BLaER1 treated with 17β-estradiol and CSF1 and Interleukin-3, amounts not matched to agents 10 nM and 100 nM (cell line): Measurements from ENCODE around the gene C14orf93.

Experiments used
- H3K27ac ChIP-seq, 11 experiments: shearing (Covaris generic); formaldehyde crosslinking; 2 replicates each; pipeline ENCODE4 v1.8.1; 2022
- H3K27me3 ChIP-seq, 11 experiments: shearing (Covaris generic); formaldehyde crosslinking; 2 replicates each; pipeline ENCODE4 v1.8.1; 2022
- H3K36me3 ChIP-seq, 11 experiments: shearing (Covaris generic); formaldehyde crosslinking; 2 replicates each; pipeline ENCODE4 v1.8.1; 2022
- H3K4me1 ChIP-seq, 10 experiments: shearing (Covaris generic); formaldehyde crosslinking; 2 replicates each; pipeline ENCODE4 v1.8.1; 2022
- H3K4me2 ChIP-seq, 11 experiments: shearing (Covaris generic); formaldehyde crosslinking; 2 replicates each; pipeline ENCODE4 v1.8.1; 2022
- H3K4me3 ChIP-seq, 10 experiments: shearing (Covaris generic); formaldehyde crosslinking; 2 replicates each; pipeline ENCODE4 v1.8.1; 2022
- H3K9ac ChIP-seq, 11 experiments: shearing (Covaris generic); formaldehyde crosslinking; 2 replicates each; pipeline ENCODE4 v1.8.1; 2022
- H3K9me3 ChIP-seq, 11 experiments: shearing (Covaris generic); formaldehyde crosslinking; replicated peaks in 1 of 11; 2 replicates each; pipeline ENCODE4 v1.8.1; 2022
- H4K20me1 ChIP-seq, 11 experiments: shearing (Covaris generic); formaldehyde crosslinking; 2 replicates each; pipeline ENCODE4 v1.8.1; 2022
- Cebpa-rat ChIP-seq, 11 experiments: shearing (Covaris generic); IDR thresholded peaks; 2 replicates each; pipeline ENCODE4 v1.8.1; 2022

C14orf93 gene

GRCh38 chr14:22985894-22986507 lies 23.9 kb downstream of the C14orf93 start:
- H3K27ac ChIP-seq, result no peak overlapping the region

GRCh38 chr14:22984959-22985658 lies 24.8 kb downstream of the C14orf93 start:
- H3K9ac ChIP-seq, result peak overlapping the region in 1 of 11 experiments; percentile 10; a peak in 1 of 22 replicates

More at GRCh38 chr14:22985894-22986507, 23.9 kb downstream of the C14orf93 start:
- Histone ChIP-seq H3K36me3 (peaks cover 0 to 28% (median 14%) of the 10 kb centered on the region in 11 experiments; a peak in 11 of 22 replicates), H3K4me1 (peaks cover 0 to 43% (median 35%) of the 10 kb centered on the region in 10 experiments; a peak in 17 of 20 replicates), H3K9ac (no peak overlapping the region), H3K9me3 (no peaks in the 10 kb centered on the region), H3K27me3 (peaks cover 12 to 17% (median 13%) of the 10 kb centered on the region in 11 experiments), H3K4me3 (no peak overlapping the region), H3K4me2 (no peak overlapping the region), H4K20me1 (no peaks in the 10 kb centered on the region; a peak in 1 of 22 replicates)
- TF ChIP-seq Cebpa-rat (IDR thresholded peaks at IDR 0.05), result no peak

DNA sequence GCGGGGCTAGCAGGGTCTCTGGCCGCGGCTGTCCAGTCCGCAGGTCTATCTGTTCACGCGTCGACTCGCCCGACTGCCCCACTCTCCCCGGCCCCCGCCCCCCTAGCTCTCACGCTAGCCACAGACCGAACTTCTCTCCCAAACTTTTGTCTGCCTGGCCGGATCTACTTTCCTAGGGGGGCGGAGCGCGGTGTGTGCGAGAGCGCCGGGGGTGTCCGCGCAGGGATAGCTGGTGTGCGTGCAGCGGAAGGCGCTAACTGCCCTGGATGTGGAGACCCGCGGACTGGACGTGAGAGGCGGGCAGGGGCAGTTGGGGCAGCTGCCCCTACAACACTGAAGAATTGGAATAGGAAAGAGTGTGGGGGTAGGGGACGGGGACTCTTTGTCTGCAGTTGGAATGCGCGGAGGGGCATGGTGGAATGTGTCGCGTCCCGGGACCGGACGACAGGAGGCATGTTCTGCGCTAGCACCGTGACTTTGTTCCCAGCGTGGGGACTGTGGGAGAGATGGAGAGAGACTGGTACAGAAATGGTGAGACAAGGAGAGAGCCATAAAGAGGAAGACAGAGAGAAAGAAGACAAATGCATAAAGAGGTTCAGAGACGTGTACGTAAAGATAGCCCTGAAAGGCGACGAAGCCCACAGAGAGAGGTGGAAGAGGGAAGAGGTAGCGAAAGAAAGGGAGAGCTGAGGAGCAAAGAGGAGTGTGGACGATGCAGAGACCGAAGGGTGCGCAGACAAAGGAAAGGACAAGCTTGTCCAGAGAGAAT lies 27.3 kb downstream of the C14orf93 start, which contains the start of gene AJUBA:
TSS of gene AJUBA (minus strand) at position 75 of the 769 bp plus-strand sequence. CDS start 285 bp downstream, outside the sequence.
- Histone ChIP-seq H3K36me3 (peaks cover 0 to 14% (median 5%) of the 10 kb centered on the region in 11 experiments; a peak in 9 of 22 replicates), H3K9me3 (no peaks in the 10 kb centered on the region), H3K4me3 (peak within 1 kb of the TSS; percentile 66 to 84 (median 76)), H3K4me2 (peak within 1 kb of the TSS; percentile 88 to 100 (median 96)), H3K27me3 (peaks cover 20 to 40% (median 30%) of the 10 kb centered on the region in 11 experiments), H4K20me1 (peaks cover 0 to 20% (median 0%) of the 10 kb centered on the region in 11 experiments; a peak in 5 of 22 replicates), H3K27ac (peak within 1 kb of the TSS in 9 of 11 experiments; percentile 49 to 82 (median 75); a peak in 18 of 22 replicates), H3K9ac (peak within 1 kb of the TSS; percentile 66 to 85 (median 80)), H3K4me1 (peaks cover 0 to 62% (median 55%) of the 10 kb centered on the region in 10 experiments; a peak in 17 of 20 replicates)
- no peak for TF ChIP-seq Cebpa-rat (IDR thresholded peaks at IDR 0.05)

More at GRCh38 chr14:22984959-22985658, 24.8 kb downstream of the C14orf93 start:
- Histone ChIP-seq H3K4me2 (no peak overlapping the region), H3K4me3 (no peak overlapping the region), H4K20me1 (no peaks in the 10 kb centered on the region; a peak in 1 of 22 replicates), H3K36me3 (peaks cover 0 to 28% (median 14%) of the 10 kb centered on the region in 11 experiments; a peak in 11 of 22 replicates), H3K4me1 (peaks cover 0 to 40% (median 34%) of the 10 kb centered on the region in 10 experiments; a peak in 17 of 20 replicates), H3K27me3 (peaks cover 18 to 23% (median 21%) of the 10 kb centered on the region in 11 experiments), H3K9me3 (no peaks in the 10 kb centered on the region), H3K27ac (no peak overlapping the region)
- no peak for TF ChIP-seq Cebpa-rat (IDR thresholded peaks at IDR 0.05)

DNA sequence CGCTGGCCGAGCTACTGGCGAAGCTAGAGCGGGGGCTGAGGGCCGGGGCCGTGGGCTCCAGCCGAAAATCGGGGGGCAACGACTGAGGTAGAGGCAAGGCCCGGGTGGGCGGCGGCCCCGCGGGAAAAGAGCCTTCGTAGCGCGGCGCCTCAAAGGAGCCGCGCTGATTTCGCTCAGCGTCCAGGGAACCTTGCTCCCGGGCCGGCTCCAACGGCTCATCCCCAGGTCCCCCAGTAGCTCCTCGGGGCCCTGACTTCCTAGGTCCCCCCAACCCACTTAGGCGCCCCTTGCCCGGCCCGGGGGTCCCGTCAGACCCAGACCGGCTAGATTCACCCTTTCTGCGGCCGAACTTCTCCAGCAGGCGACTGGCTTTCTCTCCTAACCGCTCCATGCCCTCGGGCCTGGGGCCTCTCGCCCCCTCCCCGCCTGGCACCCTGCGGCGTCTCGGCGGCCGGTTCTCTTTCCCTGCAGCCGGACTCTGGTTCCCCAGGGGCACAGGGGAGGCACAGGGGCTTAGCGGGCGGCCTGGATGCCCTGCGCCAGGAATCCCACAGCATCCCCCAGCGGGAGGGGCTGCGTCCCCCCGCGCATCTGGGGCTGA lies 28.0 kb downstream of the C14orf93 start:
- H4K20me1 ChIP-seq, result peaks cover 0 to 27% (median 0%) of the 10 kb centered on the region in 11 experiments; a peak in 6 of 22 replicates
- no peaks in the 10 kb centered on the region for H3K9me3 ChIP-seq
- peaks cover 20 to 40% (median 30%) of the 10 kb centered on the region in 11 experiments for H3K27me3 ChIP-seq
- H3K27ac ChIP-seq, result peak overlapping the region in 9 of 11 experiments; percentile 49 to 82 (median 75); a peak in 18 of 22 replicates
- peak overlapping the region; percentile 66 to 84 (median 76) for H3K4me3 ChIP-seq
- peak overlapping the region; percentile 66 to 85 (median 80) for H3K9ac ChIP-seq
- H3K4me1 ChIP-seq, result peaks cover 1 to 69% (median 61%) of the 10 kb centered on the region in 10 experiments; a peak in 19 of 20 replicates
- H3K4me2 ChIP-seq, result peak overlapping the region; percentile 88 to 100 (median 96)
- peaks cover 0 to 7% (median 0%) of the 10 kb centered on the region in 11 experiments; a peak in 5 of 22 replicates for H3K36me3 ChIP-seq
- TF ChIP-seq Cebpa-rat (IDR thresholded peaks at IDR 0.05), result no peak

DNA sequence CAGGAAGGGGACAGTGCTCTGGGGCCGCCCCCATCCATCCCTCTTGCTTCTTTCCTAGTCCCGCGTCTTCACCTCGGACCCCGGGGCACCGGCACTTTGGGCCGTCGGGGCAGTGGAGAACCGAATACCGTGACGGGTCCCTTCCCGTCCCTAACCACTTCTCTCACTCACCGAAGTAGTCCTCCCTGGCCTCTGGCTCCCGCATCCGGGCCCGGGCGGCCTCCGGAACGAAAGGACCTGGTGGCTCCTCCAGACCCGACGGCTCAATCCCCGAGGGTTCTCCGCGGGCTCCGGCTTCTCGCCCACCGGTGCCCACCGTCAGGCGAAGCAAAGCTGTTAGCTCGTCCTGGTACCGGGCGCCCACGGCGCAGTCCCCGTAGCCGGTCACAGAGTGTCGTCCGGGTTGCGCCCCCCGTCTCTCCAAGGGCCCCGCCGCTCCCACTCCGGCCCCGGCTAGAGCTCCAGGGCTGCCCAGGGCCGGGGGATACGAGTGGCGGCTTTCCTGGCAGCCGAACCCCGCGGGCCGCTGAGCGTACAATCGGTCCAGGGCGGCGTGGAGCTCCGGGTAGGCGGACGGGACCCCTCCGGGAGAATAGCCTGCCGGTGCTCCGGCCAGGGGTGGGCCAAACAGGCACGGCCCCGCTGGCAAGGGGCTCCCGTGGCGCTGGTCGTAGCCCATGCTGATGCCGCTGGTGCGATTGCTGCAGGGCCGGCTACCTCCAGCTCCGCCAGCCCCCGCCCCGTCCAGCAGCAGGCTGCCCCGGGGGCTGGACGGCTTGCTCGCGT lies 28.7 kb downstream of the C14orf93 start:
- Histone ChIP-seq H4K20me1 (peaks cover 0 to 32% (median 0%) of the 10 kb centered on the region in 11 experiments; a peak in 6 of 22 replicates), H3K27ac (peak overlapping the region in 8 of 11 experiments; percentile 66 to 82 (median 76); a peak in 16 of 22 replicates), H3K9me3 (no peaks in the 10 kb centered on the region), H3K9ac (peak overlapping the region; percentile 66 to 85 (median 80); a peak in 20 of 22 replicates), H3K4me2 (peak overlapping the region; percentile 88 to 100 (median 96)), H3K27me3 (peaks cover 20 to 40% (median 30%) of the 10 kb centered on the region in 11 experiments), H3K4me3 (peak overlapping the region; percentile 66 to 84 (median 76)), H3K4me1 (peaks cover 8 to 76% (median 68%) of the 10 kb centered on the region in 10 experiments), H3K36me3 (peaks cover 0 to 12% (median 2%) of the 10 kb centered on the region in 11 experiments; a peak in 5 of 22 replicates)
- TF ChIP-seq Cebpa-rat (IDR thresholded peaks at IDR 0.05), result no peak

DNA sequence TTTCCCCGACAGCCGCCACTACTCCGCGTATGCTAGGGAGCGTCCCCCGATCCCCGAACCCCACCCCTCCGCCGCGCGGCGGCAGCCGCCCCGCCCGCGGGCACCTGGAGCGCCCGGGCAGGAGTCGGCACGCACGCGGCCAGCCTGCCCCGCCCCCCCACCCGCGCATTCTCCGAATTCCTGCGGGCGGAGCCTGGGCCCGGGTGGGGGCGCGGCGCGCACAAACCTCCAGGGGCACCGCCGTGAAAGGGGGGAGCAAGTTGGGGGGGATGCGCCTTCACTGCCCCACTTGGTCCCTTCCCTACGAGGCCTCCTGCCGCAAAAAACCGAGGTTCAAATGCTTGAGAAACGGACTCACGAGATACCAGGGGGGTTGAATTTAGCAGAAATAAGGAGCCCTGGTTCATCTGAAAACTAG lies 29.3 kb downstream of the C14orf93 start:
- Histone ChIP-seq H3K27me3 (peaks cover 20 to 40% (median 30%) of the 10 kb centered on the region in 11 experiments), H3K4me2 (peak overlapping the region; percentile 88 to 100 (median 96)), H3K4me3 (peak overlapping the region; percentile 66 to 84 (median 76); a peak in 19 of 20 replicates), H4K20me1 (peaks cover 0 to 32% (median 0%) of the 10 kb centered on the region in 11 experiments; a peak in 6 of 22 replicates), H3K9ac (peak overlapping the region in 8 of 11 experiments; percentile 75 to 85 (median 82); a peak in 16 of 22 replicates), H3K36me3 (peaks cover 0 to 17% (median 6%) of the 10 kb centered on the region in 11 experiments; a peak in 7 of 22 replicates), H3K4me1 (peaks cover 10 to 76% (median 68%) of the 10 kb centered on the region in 10 experiments), H3K9me3 (no peaks in the 10 kb centered on the region), H3K27ac (peak overlapping the region in 8 of 11 experiments; percentile 66 to 82 (median 76); a peak in 14 of 22 replicates)
- TF ChIP-seq Cebpa-rat (IDR thresholded peaks at IDR 0.05), result no peak
